ENCODE measurements around the gene CKAP5.
"Not testable (repeated sequence)": the region's sequence is repeated elsewhere in the genome, so short reads cannot be mapped to it uniquely, and the experiment has no call there.

Gene CKAP5

DNA sequence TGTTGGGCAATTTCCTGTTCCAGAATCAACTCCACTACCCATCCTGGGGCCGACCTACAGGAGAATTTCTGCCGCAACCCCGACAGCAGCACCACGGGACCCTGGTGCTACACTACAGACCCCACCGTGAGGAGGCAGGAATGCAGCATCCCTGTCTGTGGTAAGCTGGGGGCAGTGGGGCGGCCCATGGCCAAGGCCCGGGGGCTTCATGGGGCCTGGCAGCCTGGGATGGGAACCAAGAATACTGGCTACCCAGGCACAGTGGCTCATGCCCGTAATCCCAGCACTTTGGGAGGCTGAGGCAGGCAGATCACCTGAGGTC, 122.8 kb downstream of the CKAP5 start:
- no peak overlapping the region for H3K4me3 ChIP-seq (ENCODE audit: low read length)
- TF ChIP-seq, protein P1, sequence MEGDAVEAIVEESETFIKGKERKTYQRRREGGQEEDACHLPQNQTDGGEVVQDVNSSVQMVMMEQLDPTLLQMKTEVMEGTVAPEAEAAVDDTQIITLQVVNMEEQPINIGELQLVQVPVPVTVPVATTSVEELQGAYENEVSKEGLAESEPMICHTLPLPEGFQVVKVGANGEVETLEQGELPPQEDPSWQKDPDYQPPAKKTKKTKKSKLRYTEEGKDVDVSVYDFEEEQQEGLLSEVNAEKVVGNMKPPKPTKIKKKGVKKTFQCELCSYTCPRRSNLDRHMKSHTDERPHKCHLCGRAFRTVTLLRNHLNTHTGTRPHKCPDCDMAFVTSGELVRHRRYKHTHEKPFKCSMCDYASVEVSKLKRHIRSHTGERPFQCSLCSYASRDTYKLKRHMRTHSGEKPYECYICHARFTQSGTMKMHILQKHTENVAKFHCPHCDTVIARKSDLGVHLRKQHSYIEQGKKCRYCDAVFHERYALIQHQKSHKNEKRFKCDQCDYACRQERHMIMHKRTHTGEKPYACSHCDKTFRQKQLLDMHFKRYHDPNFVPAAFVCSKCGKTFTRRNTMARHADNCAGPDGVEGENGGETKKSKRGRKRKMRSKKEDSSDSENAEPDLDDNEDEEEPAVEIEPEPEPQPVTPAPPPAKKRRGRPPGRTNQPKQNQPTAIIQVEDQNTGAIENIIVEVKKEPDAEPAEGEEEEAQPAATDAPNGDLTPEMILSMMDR (IDR thresholded peaks at IDR 0.05; ENCODE audit: insufficient read depth, low read depth, low read length, missing control alignments): no peak
- no peak for DNase-seq (ENCODE audit: low read depth)

- DNase-seq (ENCODE audit: low read depth): no peak
- TF ChIP-seq, protein P1 (IDR thresholded peaks at IDR 0.05; ENCODE audit: insufficient read depth, low read depth, low read length, missing control alignments): no peak
- no peak overlapping the region for H3K4me3 ChIP-seq (ENCODE audit: low read length)
These were observed 123.3 kb downstream of the CKAP5 start for GRCh38 chr11:46722566-46723358.

DNA sequence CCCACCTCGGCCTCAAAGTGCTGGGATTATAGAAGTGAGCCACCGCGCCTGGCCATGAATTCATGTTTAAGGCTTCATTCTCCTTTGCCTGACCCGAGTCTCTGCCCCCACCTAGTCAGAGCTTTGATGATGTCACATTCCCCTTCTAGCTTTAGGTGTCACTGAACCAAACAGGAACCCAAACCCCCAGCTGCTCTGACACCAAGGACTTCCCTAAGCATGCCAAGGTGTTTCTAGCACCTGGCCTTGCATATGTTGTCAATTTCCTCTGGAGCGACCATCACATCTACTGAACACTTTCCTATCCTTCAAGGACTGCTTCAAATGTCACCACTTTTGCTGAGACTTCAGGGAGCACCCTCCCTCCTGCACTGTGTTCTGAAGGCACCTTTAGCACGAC, 124.8 kb downstream of the CKAP5 start:
- TF ChIP-seq, protein P1 (IDR thresholded peaks at IDR 0.05; ENCODE audit: insufficient read depth, low read depth, low read length, missing control alignments): no peak
- no peak for DNase-seq (ENCODE audit: low read depth)
- no peak overlapping the region for H3K4me3 ChIP-seq (ENCODE audit: low read length)

DNA sequence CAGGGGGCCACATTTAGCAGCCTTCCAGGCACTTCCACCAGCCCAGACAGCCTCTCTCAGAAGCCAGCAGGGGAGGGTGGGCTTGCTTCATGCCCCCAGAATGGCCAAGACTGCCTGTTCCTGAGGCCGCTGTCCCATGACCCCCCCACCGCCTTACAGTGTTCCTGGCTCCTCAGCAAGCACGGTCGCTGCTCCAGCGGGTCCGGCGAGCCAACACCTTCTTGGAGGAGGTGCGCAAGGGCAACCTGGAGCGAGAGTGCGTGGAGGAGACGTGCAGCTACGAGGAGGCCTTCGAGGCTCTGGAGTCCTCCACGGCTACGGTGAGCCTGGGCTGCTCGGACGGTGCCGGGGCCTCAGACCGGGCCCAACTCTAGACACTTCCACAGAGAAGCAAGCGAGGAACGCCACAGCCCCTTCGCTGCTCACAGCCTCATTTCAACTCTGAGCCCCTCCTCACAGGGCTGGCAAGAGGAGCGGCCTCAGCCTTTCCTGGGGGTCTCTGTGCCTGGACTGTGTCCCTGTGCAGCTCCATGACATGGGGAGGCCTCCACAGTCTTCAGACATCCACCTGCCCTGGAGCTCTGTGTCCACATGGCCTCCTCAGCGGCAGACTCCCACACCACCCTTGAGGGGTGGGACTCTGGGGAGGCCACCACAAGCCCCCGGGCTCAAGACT, 126.4 kb downstream of the CKAP5 start:
- H3K4me3 ChIP-seq (ENCODE audit: low read length): no peak overlapping the region
- TF ChIP-seq, protein P1 (IDR thresholded peaks at IDR 0.05; ENCODE audit: insufficient read depth, low read depth, low read length, missing control alignments): no peak
- no peak for DNase-seq (ENCODE audit: low read depth)

- TF ChIP-seq, protein P1 (IDR thresholded peaks at IDR 0.05; ENCODE audit: insufficient read depth, low read depth, low read length, missing control alignments): no peak
- no peak within 1 kb of the TSS for H3K4me3 ChIP-seq (ENCODE audit: low read length)
- no peak for DNase-seq (ENCODE audit: low read depth)
These were observed 127.0 kb downstream of the CKAP5 start, which contains the start of gene F2 for GRCh38 chr11:46719048-46719542. TSS of gene F2 (plus strand) at chr11:46719213. CDS start at chr11:46719236, 23 bp downstream.

DNA sequence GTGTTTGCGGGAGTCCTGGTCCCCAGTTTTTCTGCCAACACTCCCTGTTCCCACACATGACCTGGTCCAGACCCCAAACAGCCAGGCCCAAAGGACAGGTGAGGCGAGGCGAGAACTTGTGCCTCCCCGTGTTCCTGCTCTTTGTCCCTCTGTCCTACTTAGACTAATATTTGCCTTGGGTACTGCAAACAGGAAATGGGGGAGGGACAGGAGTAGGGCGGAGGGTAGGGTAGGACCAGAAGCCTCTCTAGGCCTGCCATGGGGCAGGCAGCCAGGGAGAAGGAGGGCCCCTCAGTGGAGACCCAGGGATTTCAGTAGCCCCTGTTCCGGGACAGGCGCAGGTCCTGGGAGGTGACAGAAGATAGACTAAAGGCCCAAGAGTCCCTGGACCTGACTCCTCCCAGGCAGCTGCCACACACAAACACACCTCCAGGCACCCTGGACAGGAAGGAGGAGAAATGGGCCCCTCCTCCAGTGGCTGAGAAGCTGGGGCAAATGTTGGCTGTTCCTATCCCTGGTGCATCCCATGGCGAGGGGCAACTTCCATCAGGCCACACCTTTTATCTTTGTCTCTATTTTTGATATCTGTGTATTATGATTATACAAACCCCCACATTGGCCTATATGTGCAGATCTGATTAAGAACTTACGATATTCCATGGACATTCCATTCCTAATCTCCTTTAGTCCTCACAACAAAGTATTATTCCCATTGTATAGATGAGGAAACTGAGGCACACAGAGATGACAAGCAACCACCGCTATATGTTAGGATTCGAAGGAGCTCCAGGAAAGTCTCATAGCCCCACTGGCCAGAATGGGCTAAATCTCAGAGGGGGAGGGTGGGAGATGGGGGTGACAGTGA, 127.7 kb downstream of the CKAP5 start:
- peak; percentile 24 for DNase-seq (ENCODE audit: low read depth)
- H3K4me3 ChIP-seq (ENCODE audit: low read length): no peak overlapping the region
- TF ChIP-seq, protein P1 (IDR thresholded peaks at IDR 0.05; ENCODE audit: insufficient read depth, low read depth, low read length, missing control alignments): no peak

- not testable (repeated sequence) for DNase-seq (ENCODE audit: low read depth); H3K4me3 ChIP-seq (ENCODE audit: low read length)
These were observed 128.3 kb downstream of the CKAP5 start for GRCh38 chr11:46717825-46718154.
